CD4-positive, alpha-beta T cell treated with Interleukin-6 at 100 ng/mL for 8 hours (primary cell): ENCODE data around the gene CFAP65.

Experiments used
- DNase-seq: peaks from one replicate; pipeline ENCODE4 v3.0.0-alpha.2; 2020; ENCODE audit warnings: mixed read lengths, low spot score

CFAP65 gene

DNA sequence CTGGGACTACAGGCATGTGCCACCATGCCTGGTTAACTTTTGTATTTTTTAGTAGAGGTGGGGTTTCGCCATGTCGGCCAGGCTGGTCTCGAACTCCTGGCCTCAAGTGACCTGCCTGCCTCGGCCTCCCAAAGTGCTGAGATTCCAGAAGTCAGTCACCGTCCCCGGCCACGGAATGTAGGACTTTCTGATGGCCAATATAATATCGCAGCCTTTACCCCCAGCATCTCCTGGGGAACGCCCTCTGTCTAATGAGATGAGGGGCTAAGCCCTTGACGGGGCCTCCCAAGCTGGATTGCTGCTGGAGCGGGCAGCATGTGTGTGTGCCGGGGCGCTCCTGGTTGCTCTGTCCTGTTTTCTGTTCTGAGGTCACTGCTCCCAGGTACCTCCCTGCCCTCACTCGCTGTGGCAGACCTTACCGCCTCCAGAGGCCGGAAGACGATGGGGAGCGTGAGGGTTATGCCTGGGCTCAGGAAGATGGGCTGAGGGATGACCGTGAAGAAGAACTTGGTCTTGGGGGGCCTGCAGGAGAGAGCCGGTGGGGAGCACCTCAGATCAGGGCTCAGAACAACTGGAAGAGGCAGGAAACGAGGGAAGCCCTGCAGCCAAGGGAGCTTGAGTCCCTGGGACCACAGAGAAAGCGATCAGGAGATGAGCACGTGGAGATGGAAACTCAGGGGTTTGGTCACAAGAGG is 9.1 kb downstream of the CFAP65 start:
- no peak for DNase-seq

DNA sequence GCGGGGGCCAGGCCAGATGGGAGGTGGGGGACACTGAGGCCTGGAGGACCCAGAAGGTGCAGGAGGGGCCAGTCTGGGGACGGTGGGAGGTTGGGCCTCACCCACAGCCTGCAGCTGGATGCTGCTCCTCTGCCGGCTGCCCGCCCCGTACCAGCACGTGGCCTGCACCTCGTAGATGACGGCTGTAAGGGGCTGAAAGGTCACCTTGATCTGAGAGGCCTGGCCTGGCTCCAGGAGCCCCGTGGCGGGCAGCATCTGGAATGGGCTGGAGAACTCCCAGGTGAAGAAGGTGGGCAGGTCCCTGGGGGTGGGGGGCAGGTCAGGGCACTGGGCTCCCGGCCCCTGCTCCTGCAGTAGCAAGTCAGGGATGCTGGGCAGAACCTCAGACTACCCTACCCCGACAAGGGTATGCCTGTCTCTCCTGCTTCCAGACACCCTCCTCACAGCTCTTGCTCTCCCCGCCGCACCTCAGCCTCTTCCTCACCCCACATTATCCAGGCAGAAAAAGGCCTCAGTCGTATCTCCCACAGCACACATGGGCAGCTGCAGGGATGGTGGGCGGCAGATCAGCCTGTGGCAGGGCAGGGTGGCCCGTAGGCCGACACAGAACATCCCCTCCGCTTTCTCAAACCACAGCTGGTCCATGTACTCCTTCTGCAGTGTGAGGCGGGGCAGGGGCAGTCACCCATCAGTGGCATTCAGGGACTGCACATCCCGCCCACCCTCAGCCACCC is 10.1 kb downstream of the CFAP65 start:
- no peak for DNase-seq

DNA sequence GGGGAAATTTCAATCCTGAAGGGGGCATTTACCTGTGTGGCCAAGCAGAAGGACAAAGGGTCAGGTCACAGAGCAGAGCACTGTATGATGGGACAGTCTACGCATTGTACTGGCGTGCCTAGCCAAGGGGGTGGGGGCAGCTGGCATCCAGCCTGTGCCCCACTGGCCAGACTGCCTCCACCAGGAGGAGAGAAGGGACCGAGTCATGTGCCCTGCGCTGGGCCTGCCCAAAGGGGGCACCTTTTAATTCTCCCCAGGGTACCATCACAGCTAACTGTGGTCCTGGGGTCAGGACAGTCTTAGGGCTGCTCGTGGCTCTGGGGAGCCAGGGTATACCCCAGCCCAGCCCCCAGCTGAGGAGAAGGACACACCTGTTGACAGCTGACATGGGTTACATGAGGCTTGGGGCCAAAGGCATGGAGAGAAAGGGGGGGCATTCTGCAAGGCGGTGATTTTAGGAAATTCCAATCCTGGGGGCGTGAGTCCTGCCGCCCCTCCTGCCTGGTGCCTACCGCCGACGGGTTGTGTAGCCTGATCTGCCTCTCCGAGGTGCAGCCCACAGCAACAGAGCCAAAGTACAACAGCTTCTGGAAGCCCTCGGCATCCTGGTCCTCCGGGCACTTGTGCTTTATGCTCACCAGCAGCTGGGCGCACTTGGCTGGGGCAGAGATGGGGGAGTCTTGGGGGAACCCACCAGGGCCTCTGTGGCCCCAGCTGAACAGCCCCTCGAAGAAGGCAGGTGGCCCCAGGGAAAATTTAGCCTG is 11.0 kb downstream of the CFAP65 start:
- no peak for DNase-seq

DNA sequence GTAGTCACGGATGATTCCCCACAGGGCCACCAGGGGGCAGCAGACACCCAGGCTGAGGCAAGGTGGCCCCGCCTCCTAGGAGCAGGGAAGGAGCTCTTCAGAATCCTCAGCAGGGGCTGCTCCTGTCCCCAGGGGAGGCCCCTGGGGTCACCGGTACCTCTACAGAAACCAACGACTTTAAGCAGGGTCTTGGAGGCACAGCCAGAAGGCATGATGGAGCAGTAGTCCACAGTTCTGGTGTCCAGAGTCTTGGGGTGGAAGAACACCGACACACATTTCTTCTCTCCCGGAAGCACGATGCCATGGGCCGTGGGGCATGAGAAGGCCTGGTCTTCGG is 11.5 kb downstream of the CFAP65 start:
- DNase-seq, result peak; percentile 70

DNA sequence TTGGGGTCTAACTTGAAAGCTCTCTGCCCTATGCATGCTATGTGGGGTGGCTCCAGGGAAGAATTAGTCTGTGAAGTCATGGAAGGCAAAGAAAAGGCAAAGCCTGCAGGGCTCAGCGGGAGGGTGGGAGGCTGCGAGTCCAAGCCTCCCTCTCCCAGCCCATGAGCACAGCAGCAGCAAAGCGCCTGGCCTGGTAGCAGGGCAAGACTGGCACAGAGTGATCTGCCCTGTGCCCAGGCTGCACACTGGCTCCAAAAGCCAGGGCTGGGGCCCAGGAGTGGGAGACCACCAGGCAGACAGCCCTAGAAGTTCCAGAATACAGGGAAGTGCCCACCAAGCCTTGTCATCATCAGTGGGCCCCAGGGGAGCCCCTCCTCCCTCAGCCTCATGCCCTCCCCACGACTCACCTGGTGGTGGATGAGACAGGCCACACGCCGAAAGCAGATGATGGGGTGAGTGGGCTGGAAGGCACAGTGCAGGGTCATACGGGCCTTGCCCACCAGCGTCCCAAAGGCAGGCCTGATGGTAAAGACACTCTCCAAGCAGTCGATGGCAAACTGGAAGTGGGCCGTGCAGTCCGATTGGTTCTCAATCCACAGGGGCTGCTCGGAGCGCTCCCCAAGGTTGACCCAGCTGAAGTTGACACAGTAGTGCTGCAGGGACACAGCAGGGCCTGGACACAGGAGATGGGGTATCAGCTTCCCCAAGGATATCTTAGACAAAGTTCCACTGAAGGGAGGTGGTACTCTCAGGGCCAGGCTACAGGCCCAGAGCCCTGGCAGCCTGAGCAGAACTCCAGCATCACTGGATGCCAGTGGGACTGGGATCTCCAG is 12.1 kb downstream of the CFAP65 start:
- no peak for DNase-seq

DNA sequence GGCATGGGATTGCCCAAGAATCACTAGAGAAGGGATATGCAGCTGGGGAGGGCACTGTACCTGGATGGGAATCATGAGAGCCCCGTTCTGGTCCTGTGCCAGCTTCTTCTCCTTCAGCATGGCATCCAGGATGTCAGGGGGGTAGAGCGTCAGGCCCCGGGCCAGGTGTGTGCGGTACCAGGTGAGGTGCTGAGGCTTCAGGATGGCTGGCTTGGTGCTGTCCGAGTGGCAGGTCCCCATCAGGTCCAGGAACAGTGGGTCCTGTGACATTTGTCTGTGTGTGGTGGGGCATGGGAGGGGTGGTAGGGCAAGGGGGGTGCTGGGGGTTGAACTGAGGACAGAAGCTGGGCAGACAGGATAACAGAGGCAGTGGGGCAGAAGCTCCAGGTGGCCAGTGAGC is 13.2 kb downstream of the CFAP65 start:
- DNase-seq, result no peak

DNA sequence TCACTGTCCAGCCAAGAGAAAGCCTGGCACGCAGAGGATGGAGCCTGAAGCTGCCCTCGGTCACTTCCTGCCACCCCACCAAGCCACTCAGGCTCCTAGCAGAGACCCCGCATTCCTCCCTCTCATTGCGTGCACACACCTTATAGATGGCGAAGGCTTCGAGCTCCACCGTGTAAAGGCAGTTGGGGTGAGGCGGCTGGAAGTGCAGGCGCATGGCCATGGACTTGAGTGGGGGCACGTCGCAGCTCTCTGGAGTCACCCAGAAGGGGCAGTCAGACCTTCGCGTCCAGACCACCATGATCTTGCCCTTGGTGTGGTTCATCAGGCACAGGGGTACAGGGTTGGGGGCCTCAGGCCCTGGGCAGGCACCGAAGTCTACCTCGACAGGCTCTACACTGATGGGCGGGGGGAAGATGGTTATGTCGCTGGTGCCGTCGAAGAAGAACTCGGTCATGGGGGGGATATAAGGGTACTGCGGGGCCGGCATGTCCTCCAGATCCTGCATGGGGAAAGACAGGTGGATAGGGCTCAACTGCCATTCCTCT is 13.7 kb downstream of the CFAP65 start:
- DNase-seq, result no peak

DNA sequence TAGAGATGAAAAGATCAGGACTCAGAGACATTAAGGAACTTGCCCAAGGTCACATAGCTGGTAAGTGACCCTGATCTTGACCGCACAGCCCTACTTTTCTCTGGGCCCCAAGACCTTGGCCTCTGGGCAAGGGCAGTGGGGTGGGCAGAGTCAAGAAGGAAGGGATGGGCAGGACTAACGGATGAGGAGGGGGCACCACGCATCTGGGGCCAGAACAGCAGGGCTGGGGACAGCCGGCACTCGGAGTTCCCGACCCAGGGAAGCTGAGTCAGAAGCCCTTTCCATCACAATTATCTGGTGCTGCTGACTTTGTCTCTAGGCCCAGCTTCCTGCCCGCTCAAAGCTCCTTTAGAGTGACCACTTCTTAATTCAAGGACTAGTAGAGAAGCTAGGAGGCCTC is 14.4 kb downstream of the CFAP65 start:
- no peak for DNase-seq

DNA sequence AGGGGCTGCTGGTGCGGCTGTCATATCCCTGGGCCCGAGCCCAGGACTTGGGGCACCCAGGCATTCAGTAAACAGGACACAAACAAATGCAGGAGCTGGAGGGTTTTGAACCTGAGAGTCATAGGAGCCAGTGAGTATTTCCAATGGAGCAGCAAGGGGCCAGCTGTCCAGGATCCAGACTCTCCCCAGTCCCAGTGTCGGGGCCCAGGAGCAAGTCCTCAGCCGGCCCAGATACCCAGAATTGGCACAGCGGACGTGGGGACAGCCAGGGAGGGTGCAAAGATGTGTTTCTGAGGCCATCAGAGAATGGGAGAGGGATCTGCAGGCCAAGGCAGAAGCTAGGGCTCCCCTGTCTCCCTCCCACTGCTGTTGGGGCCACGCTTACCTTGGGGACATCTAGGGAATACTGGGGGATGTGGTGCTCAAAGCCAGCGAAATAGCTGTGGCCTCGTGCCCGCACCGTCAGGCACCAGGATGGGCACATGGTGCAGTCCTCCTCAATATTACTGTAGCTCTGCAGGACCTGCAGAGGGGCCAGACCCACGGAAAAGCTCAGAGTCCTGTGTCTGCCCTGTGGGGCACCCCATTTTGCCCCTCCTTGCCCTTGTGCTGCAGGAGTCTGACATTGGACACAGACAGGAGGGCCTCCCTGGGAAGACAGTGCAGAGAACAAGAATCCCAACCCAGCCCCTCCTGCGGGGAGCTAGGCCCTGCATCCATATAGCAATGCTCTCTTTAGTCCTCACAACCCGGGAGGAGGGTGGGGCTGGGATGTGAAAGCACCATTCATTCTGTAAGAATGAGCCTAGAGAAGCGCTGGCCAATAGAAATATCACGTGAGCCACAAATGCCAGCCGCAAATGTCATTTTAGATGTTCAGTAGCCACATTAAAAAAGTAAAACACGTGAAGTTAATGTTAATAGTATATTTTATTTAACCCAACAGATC is 15.4 kb downstream of the CFAP65 start:
- no peak for DNase-seq

DNA sequence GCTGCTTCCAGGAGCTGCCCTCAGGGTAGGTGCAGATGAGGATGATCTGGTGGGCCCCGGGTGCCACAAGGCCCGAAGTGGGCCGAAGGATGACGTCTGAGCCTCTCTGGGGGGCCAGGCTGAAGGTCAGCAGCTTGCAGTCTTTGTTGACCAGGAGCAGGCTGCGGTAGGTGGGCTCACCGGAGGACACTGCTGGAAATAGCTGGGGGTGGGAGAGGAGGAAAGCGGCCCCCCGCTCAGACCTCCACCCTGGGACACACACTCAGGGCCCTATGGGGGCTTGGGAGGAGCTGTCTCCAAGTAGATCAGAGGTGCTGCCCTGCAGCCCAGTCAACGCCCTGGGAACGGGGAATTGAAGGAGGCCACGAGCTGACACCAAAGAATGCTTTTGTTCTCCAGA is 17.3 kb downstream of the CFAP65 start:
- no peak for DNase-seq

DNA sequence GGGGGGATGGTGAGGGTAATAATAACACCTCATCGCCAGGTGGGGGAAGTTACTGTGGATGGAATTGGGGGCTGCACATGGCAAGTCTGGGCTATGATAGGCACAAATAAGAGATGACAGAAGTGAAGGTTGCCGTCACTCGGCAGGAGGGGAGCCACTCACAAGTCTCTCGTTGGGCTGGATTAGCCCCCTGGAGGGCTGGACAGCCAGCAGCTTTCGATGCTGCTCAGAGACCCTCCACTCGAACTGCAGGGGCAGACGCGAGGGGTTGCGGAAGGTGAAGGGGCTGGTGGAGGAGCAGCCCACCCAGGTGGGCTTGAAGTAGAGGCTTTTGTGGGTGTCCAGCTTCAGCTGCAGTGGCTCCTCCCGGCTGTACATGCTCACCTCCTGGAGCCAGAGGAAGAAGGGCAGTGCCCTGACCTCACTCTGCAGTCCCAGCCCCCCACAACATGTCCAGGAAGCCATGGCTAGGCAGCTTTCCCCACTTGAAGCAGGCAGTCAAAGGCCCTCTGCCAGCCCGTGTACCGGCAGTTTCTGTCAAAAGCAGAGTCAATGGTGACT is 18.2 kb downstream of the CFAP65 start:
- DNase-seq, result no peak

DNA sequence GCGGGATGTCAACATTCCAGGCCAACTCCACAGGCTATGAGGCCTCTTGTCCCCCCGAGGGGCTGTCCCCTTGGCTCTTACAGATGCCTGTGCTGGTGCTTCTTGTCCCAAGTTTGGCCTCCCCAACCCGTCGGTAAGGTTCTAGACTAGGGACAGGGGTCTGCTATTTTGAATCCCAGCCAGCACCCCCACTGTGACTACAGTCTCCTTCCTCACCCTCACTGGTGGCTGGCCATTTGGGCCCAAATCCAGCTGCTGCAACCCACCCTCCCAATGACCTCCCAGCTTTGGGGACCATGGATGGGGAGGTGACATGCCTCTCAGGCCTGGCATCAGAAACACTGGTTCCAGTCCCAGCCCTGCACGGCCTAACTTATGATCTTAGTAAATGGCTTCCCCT is 18.7 kb downstream of the CFAP65 start:
- no peak for DNase-seq

DNA sequence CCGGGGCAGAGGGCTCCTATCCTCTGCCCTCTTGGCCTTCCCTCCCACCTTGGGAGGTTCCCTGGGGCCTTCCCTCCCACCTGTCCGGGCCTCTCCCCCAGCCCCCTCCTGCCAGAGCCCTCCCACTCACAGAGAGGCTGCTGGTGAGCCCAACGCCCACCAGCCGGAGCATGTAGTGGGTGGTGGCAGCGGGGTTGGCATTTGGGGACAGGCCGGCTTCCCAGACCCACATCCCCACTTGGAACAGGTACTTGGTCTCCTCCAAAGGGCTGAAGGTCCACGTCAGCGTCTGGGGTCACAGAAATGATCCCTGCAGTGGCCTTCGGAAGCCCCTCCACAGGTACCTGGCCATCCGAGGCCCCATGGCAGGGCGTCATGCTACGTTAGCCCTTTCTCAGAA is 19.3 kb downstream of the CFAP65 start:
- DNase-seq, result no peak

DNA sequence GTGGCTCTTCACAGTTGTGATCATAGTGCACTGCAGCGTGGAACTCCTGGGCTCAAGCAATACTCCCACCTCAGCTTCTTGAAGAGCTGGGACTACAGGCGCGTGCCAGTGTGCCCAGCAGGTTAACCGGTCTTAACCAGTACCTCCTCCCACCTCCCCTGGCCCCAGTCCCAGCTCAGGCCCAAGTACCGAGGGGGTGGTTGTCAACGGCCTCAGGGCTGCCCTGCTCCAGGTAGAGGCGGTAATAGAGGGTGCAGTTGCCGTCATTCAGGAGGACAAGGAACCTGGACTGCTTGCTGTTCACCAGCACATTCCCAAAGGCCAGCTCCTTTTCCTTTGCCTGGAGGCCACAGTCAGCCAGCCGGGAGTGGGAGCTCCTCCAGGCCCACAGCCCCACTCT is 19.7 kb downstream of the CFAP65 start:
- no peak for DNase-seq

DNA sequence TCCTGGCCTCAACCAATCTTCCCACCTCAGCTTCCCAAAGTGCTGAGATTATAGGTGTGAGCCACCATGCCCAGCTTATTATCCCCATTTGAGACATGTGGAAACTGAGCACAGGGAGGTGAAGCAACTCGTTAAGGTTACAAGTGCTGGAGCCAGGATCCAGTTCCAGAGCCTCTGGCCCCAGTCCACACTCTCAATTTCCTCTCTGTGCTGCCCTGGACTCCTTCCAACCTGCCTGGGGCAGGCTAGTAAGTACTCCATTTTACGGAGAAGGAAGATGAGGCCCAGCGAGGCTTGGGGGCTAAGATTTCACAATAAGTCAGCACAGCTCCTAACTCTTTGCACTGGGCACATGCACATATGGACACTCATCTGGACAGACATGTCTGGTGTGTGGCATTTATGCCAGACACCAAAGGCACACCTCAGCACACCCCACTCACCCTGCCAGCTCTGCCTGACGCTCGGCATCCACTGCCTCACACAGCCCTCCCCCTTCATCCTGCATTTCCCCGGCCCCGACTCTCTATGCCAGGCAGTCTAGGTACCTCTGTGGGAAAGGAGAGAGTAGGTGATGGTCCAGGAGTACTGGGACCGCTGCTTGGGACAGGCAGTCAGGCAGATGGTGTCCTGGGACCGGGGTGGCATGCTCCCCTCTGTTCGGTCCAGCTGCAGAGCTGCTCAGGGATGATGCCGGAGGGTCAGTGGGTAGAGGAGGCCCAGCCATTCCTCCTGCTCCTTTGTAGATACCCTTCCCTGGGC is 20.5 kb downstream of the CFAP65 start:
- DNase-seq, result no peak

DNA sequence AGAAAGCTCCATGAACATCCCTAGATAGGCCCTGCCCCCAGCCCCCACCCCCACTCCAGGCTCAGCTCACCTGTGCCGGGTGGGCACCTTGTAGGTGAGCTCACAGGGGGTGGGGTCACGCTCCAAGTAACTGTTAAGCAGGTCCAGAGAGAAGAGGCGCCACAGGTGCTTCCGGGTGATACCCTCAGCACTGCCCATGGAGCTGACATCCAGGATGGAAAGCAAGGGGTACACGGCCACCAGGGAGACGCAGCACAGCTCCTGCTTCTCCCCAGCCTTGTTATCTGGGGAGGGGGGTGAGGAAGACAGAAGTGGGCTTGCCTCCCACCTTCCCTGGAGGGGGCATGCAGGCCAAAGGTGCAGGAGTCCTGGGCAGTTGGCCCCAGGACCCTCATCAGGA is 21.9 kb downstream of the CFAP65 start:
- DNase-seq, result no peak

DNA sequence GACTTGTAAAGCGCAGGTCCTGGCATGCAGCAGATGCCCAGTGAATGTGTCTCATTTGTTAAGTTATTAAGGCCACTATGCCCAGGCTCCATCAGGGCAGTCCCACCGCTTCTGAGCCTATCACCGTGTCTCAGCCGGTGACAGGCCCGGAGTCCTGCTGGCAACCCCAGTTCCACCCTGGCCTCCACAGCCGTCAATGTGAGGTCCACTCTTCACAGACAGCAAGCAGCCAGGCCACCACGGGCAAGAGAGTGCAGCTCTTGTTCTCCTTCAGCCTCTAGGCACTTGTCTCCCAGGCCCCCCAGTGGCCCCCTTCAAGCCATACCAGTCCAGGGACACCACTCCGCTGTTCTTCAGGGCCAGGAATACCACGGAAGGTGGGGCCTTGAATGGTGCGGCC is 22.6 kb downstream of the CFAP65 start:
- no peak for DNase-seq

DNA sequence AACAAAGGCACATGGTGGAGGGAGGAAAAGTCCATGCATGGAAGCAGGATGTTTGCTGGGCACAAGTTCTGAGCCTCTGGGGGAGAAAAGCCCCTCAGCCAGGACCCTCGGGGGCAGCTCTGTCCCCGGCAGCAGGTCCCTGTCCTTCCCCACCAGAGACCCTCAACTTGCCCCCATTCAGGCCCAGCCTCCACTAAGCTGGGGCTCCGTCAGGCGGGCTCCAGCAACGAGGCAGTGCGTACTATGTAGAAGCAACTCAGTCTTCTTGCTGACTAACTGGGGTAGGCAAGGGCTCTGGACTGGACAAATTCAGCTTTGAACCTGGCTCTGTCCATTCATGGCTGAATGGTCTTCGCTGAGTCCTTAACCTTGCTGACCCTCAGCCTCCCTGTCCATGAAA is 23.0 kb downstream of the CFAP65 start:
- no peak for DNase-seq

DNA sequence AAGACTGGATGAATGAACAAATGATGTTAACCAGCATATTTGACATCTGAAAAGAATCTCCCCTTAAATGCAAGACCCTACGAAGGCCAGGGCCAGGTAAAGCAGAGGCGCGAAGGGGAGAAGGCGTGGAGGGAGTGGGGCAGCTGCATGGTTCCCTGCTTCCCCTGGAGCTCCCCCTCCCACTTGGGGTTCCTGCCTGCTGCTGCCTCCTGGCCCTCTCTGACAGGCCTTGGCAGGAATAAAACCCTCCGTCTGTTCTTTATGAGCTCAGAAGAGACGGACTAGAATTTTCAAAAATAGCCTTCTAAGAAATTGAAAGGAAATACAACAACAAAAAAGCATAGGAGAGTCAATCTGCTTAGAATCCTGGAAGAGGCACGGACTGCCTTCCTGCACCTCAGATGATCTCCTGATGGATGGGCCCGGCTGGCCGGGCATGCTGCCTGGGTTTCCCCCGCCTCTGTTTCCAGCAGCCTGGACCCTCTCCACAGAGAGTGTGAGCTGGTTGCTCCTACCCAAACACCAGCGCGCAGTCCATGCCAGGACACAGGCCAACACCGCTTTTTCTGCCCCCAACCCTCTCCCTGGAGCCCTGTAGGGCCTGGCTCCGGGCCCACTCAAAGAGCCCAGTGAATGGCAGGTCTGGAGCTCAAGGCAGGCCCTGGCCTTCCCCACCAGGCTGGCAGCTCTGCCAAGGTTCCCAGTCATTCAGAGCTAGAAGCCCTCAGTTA is 23.9 kb downstream of the CFAP65 start:
- DNase-seq, result no peak
